PC-9 (cell line): ENCODE data around the gene SAMD7. TPM values are rescaled to one million over a fixed set of nuclear protein-coding genes. Genes with fewer than 3 reads are reported as not detected.

ENCODE experiments used
- BruUV-seq: library from RNA; stranded (reverse); fragments of 400-500 nt; replicated peaks from 2 replicates; lab custom pipeline; 2021; lab: Mats Ljungman, UMichigan
- CTCF ChIA-PET: fragments of 300-600 bp; sonication (Branson Sonifier 250); formaldehyde crosslinking; loops from one replicate; lab custom pipeline; 2022; ENCODE audit warnings: antibody characterized with exemption; lab: Charles Lee
- POLR2A ChIA-PET: fragments of 300-600 bp; sonication (Branson Sonifier 250); formaldehyde crosslinking; loops from one replicate; lab custom pipeline; 2022; ENCODE audit warnings: antibody characterized with exemption; ENCODE audit not compliant: unreplicated experiment; lab: Charles Lee
- DNase-seq, 2 experiments: peaks; one replicate each; pipeline versions ENCODE4 v3.0.0 to v3.0.0-alpha.2; 2015 to 2022; ENCODE audit warnings: mixed read lengths in 1 of 2
- H2AFZ ChIP-seq: fragments of 200-600 bp; sonication (generic); 2 replicates; pipeline ENCODE4 v1.8.1; 2017; ENCODE audit warnings: antibody characterized with exemption
- H3F3A ChIP-seq: fragments of 200-600 bp; sonication (generic); 2 replicates; pipeline ENCODE4 v1.8.1; 2017; ENCODE audit warnings: antibody characterized with exemption, mild to moderate bottlenecking, low read depth; ENCODE audit not compliant: insufficient read depth
- H3K27ac ChIP-seq: fragments of 200-600 bp; sonication (generic); 2 replicates; pipeline ENCODE4 v1.6.1; 2016; ENCODE audit warnings: mixed run types
- H3K27me3 ChIP-seq: fragments of 200-600 bp; sonication (generic); 2 replicates; pipeline ENCODE4 v1.6.1; 2016; ENCODE audit warnings: low read depth, mixed run types; ENCODE audit not compliant: insufficient read depth
- H3K36me3 ChIP-seq: fragments of 200-600 bp; sonication (generic); 2 replicates; pipeline ENCODE4 v1.6.1; 2016; ENCODE audit warnings: low read depth, mixed run types
- H3K4me1 ChIP-seq: fragments of 200-600 bp; sonication (generic); replicated peaks from 2 replicates; pipeline ENCODE4 v1.6.1; 2016; ENCODE audit warnings: mixed run types; ENCODE audit not compliant: insufficient read depth
- H3K4me2 ChIP-seq: fragments of 200-600 bp; sonication (generic); 2 replicates; pipeline ENCODE4 v1.6.1; 2017; ENCODE audit warnings: mixed run types
- H3K4me3 ChIP-seq: fragments of 200-600 bp; sonication (generic); 2 replicates; pipeline ENCODE4 v1.6.1; 2016; ENCODE audit warnings: mixed run types
- H3K79me2 ChIP-seq: fragments of 200-600 bp; sonication (generic); 2 replicates; pipeline ENCODE4 v1.6.1; 2017; ENCODE audit warnings: low read depth, mixed run types
- H3K9me2 ChIP-seq: fragments of 200-600 bp; sonication (generic); 2 replicates; pipeline ENCODE4 v1.8.1; 2017; ENCODE audit warnings: mild to moderate bottlenecking; ENCODE audit not compliant: insufficient read depth
- H3K9me3 ChIP-seq: fragments of 200-600 bp; sonication (generic); 2 replicates; pipeline ENCODE4 v1.8.1; 2016; ENCODE audit warnings: low read depth; ENCODE audit not compliant: insufficient read depth
- H4K20me1 ChIP-seq: fragments of 200-600 bp; sonication (generic); 2 replicates; pipeline ENCODE4 v1.8.1; 2017; ENCODE audit not compliant: insufficient read depth
- EZH2 ChIP-seq: fragments of 200-600 bp; sonication (generic); IDR thresholded peaks from 2 replicates; pipeline ENCODE4 v1.8.0; 2017; ENCODE audit warnings: antibody characterized with exemption, low read depth
- intact Hi-C: fragments of 100-400 bp; cut with micrococcal nuclease; formaldehyde crosslinking; loops from one replicate; pipeline ENCODE4 v1.10.0; 2022; ENCODE audit not compliant: unreplicated experiment
- total RNA-seq: library from RNA; stranded (reverse); gene quantifications from 2 replicates; pipeline ENCODE4 v1.2.3, GENCODE V29; 2021
- TF ChIP-seq, protein P1 (sequence below): fragments of 200-600 bp; sonication (generic); conservative IDR thresholded peaks from 2 replicates; pipeline ENCODE4 v1.6.1; 2017; ENCODE audit warnings: mixed run types, antibody characterized with exemption, mild to moderate bottlenecking, moderate library complexity

Gene SAMD7
- total RNA-seq, 1 experiment from 2014 or later, result not detected

DNA sequence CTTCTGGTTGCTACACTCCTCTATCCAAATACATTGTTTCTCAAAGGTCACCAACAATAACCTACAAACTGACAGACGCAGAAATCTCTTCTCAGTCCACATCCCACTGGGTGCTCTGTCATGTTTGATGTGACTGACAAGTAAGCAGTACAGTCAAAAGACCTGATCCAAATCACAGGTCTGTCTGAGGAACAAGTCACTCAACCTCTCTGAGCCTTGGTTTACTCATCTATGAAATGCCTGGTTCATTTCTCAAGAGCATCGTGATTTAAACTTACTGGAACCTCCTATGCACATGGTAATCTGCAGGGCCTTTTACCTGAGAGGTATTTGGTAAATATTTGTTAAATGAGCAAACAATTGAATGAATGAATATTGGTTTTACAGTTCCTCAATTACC, 47.1 kb upstream of the SAMD7 start:
- Histone ChIP-seq H3K9me2 (no peaks in the 10 kb centered on the region), H3K9me3 (no peaks in the 10 kb centered on the region), H2AFZ (no peak overlapping the region), H3F3A (no peaks in the 10 kb centered on the region; the same call in none of the 2 replicates), H3K27ac (no peak overlapping the region), H3K79me2 (no peaks in the 10 kb centered on the region), H3K27me3 (no peaks in the 10 kb centered on the region), H3K36me3 (no peaks in the 10 kb centered on the region), H3K4me3 (no peak overlapping the region), H3K4me2 (no peak overlapping the region), H3K4me1 (peaks cover under 1% of the 10 kb centered on the region; the same call in 1 of the 2 replicates), H4K20me1 (no peaks in the 10 kb centered on the region)
- CTCF ChIA-PET, result interaction anchor here (0.7 kb wide), 1 partner anchor 948 kb away, joined by 3 read pairs; no protein-coding TSS in a partner anchor
- BruUV-seq, result no TSS peak
- DNase-seq, result no peak
- POLR2A ChIA-PET, result no interaction called here
- intact Hi-C loops, result loop anchor here (5.0 kb wide), 1 partner anchor 548 kb away; no protein-coding TSS in a partner anchor
- TF ChIP-seq, protein P1, sequence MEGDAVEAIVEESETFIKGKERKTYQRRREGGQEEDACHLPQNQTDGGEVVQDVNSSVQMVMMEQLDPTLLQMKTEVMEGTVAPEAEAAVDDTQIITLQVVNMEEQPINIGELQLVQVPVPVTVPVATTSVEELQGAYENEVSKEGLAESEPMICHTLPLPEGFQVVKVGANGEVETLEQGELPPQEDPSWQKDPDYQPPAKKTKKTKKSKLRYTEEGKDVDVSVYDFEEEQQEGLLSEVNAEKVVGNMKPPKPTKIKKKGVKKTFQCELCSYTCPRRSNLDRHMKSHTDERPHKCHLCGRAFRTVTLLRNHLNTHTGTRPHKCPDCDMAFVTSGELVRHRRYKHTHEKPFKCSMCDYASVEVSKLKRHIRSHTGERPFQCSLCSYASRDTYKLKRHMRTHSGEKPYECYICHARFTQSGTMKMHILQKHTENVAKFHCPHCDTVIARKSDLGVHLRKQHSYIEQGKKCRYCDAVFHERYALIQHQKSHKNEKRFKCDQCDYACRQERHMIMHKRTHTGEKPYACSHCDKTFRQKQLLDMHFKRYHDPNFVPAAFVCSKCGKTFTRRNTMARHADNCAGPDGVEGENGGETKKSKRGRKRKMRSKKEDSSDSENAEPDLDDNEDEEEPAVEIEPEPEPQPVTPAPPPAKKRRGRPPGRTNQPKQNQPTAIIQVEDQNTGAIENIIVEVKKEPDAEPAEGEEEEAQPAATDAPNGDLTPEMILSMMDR, result no peak
- no peak for TF ChIP-seq EZH2

DNA sequence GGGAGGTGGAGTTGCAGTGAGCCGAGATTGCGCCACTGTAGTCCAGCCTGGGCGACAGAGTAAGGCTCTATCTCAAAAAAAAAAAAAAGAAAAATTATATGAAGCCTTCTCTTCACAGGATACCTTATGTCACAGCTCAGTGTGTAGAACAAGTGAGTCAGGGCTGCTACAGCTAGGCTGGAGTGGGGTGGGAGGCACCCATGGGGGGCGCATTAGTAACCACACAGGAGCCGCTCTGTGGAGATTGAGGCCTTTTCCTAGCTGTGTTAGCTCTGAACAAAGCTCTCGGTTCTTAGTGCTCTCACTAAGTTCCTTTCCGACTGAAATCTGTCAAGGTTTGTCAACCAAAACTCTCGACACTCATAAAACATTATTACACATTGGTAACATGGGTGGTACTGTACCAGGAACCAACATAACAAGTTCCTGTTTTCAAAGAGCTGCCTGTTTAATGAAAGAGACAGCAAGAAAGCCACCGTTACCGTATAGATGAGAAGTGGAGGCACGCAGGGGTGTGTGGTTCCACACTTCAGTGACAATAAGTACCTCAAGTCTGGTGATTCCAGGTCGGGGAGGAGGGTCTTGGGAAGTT, 46.1 kb upstream of the SAMD7 start:
- Histone ChIP-seq H3F3A (no peaks in the 10 kb centered on the region; the same call in none of the 2 replicates), H3K27me3 (no peaks in the 10 kb centered on the region), H2AFZ (no peak overlapping the region), H3K36me3 (no peaks in the 10 kb centered on the region), H3K4me2 (no peak overlapping the region), H3K27ac (no peak overlapping the region), H3K4me3 (no peak overlapping the region), H3K9me3 (no peaks in the 10 kb centered on the region), H3K9me2 (no peaks in the 10 kb centered on the region), H3K4me1 (peaks cover 10% of the 10 kb centered on the region), H3K79me2 (no peaks in the 10 kb centered on the region), H4K20me1 (no peaks in the 10 kb centered on the region)
- POLR2A ChIA-PET, result interaction anchor here (0.7 kb wide), 1 partner anchor 309 kb away, joined by 13 read pairs; no protein-coding TSS in a partner anchor
- intact Hi-C loops, result no loop called here
- BruUV-seq, result no TSS peak
- CTCF ChIA-PET, result interaction anchor here (0.6 kb wide), 2 partner anchors 259 to 315 kb away, joined by 3 to 4 read pairs; no protein-coding TSS in a partner anchor
- DNase-seq, result no peak
- TF ChIP-seq, protein P1, result no peak
- TF ChIP-seq EZH2, result no peak

DNA sequence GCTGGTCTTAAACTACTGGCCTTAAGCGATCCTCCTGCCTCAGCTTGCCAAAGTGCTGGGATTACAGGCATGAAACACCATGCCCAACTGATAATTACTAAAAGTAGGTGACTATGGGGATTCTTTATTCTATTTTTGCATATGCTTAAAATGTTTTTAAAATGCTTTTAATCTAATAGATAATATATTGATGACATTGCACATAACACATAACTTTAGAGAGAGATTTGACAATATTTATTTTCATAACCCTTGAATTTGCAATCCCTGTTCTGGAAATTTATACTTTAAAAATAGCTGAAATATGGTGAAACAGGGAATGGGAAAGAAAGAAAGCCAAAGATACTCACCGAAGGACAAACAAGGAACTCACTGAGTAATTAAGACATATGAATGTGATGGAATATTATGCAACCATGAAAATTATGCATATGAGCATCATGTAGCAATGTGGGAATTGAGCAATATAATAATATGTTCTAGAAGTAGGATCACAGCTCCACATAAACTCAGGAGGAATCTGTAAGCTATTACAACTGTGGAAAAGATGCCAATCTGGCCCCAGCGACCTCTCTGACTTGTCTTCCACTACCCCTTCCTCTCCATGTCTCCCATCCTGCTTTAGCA, 43.7 kb upstream of the SAMD7 start:
- H3K9me2 ChIP-seq, result no peaks in the 10 kb centered on the region
- H3K27me3 ChIP-seq, result no peaks in the 10 kb centered on the region
- H3K9me3 ChIP-seq, result no peaks in the 10 kb centered on the region
- TF ChIP-seq EZH2, result no peak
- H4K20me1 ChIP-seq, result no peaks in the 10 kb centered on the region
- DNase-seq, result no peak
- no TSS peak for BruUV-seq
- no peaks in the 10 kb centered on the region for H3K79me2 ChIP-seq
- H3F3A ChIP-seq, result no peaks in the 10 kb centered on the region; the same call in none of the 2 replicates
- no peaks in the 10 kb centered on the region for H3K36me3 ChIP-seq
- no peak overlapping the region for H2AFZ ChIP-seq
- no peak overlapping the region for H3K4me2 ChIP-seq
- no peak overlapping the region for H3K4me3 ChIP-seq
- POLR2A ChIA-PET, result interaction anchor here (0.7 kb wide), 1 partner anchor 18 kb away, joined by 5 read pairs; no protein-coding TSS in a partner anchor
- intact Hi-C loops, result no loop called here
- no peak overlapping the region for H3K27ac ChIP-seq
- CTCF ChIA-PET, result no interaction called here
- peaks cover 19% of the 10 kb centered on the region for H3K4me1 ChIP-seq
